ENCODE results near the gene CMTR1. TPM values are rescaled to one million over a fixed set of nuclear protein-coding genes. Genes with fewer than 3 reads are reported as not detected.

Gene CMTR1
- total and polyA plus RNA-seq, 12 donors = 13.1 to 37.0 (median 33.1) TPM

- ATAC-seq (peak; percentile 39 to 88 (median 75)), DNase-seq (peak in 1 of 2 donors; percentile 58)
- Histone ChIP-seq H3K4me3 (no peak overlapping the region), H3K36me3 (peaks cover 0 to 88% (median 29%) of the 10 kb centered on the region in 9 donors), H3K27ac (peak overlapping the region in 6 of 10 donors; percentile 4 to 58 (median 44)), H3K27me3 (no peaks in the 10 kb centered on the region), H3K9me3 (no peaks in the 10 kb centered on the region), H3K4me1 (peaks cover 0 to 45% (median 27%) of the 10 kb centered on the region in 9 donors)
- TF ChIP-seq, protein P1, sequence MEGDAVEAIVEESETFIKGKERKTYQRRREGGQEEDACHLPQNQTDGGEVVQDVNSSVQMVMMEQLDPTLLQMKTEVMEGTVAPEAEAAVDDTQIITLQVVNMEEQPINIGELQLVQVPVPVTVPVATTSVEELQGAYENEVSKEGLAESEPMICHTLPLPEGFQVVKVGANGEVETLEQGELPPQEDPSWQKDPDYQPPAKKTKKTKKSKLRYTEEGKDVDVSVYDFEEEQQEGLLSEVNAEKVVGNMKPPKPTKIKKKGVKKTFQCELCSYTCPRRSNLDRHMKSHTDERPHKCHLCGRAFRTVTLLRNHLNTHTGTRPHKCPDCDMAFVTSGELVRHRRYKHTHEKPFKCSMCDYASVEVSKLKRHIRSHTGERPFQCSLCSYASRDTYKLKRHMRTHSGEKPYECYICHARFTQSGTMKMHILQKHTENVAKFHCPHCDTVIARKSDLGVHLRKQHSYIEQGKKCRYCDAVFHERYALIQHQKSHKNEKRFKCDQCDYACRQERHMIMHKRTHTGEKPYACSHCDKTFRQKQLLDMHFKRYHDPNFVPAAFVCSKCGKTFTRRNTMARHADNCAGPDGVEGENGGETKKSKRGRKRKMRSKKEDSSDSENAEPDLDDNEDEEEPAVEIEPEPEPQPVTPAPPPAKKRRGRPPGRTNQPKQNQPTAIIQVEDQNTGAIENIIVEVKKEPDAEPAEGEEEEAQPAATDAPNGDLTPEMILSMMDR (IDR thresholded peaks at IDR 0.05) = no peak
- WGBS, 2 donors = 64 to 69% methylated on average over 15 of the region's 15 CpGs
- intact Hi-C loops (cut with DNase I) = loop anchor here in 8 of 10 donors (2.0 to 5.0 kb wide), 6 partner anchors 85 to 211 kb away; no protein-coding TSS in a partner anchor
These were observed 48.9 kb downstream of the CMTR1 start for GRCh38 chr6:37481711-37482605.

- Histone ChIP-seq H3K4me1 (peaks cover 0 to 45% (median 27%) of the 10 kb centered on the region in 9 donors), H3K4me3 (no peak overlapping the region), H3K9me3 (no peaks in the 10 kb centered on the region), H3K36me3 (peaks cover 0 to 80% (median 26%) of the 10 kb centered on the region in 9 donors), H3K27me3 (no peaks in the 10 kb centered on the region), H3K27ac (no peak overlapping the region)
- no peak for DNase-seq
- TF ChIP-seq, protein P1 (IDR thresholded peaks at IDR 0.05) = no peak
- no peak for ATAC-seq
- 85 to 86% methylated on average over 10 of the region's 10 CpGs for WGBS, 2 donors
- intact Hi-C loops (cut with DNase I) = loop anchor here in 8 of 10 donors (2.0 to 5.0 kb wide), 6 partner anchors 85 to 210 kb away; no protein-coding TSS in a partner anchor
These were observed 49.7 kb downstream of the CMTR1 start for GRCh38 chr6:37482606-37483251.

DNA sequence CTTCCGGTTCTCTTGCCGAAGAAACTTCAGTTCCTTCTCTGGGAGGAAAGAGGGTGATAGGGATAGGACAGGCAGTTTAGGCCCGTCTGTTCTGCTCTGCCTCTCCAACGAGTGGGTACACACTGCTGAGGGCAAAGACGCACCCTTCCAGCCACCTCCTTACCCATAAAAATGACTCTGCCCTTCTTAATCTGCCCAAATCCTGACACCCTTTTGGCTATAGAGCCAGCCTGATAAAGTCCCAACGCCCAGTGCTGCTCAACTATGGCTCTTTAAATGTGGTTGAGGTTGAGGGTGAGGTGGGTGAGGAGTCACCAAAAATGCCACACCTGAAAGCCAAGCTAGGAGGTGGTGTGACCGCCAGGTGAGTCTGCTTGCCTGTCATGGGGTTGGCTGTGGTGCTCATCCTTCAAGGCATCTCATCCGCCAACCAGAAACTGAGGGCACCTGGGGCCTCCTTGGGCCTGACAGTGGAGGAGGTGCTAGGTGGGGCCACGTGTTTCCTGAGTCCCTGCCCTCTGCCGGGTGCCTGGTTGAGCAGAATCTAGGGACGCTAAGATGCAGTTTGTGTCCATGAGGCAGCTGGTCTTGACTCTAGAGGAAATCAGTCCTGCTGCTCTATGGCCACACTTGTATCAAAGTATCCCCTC, 50.4 kb downstream of the CMTR1 start:
- Histone ChIP-seq H3K9me3 (no peaks in the 10 kb centered on the region), H3K27ac (no peak overlapping the region), H3K4me1 (peaks cover 0 to 45% (median 27%) of the 10 kb centered on the region in 9 donors), H3K27me3 (no peaks in the 10 kb centered on the region), H3K4me3 (no peak overlapping the region), H3K36me3 (peaks cover 0 to 77% (median 25%) of the 10 kb centered on the region in 9 donors)
- WGBS, 2 donors = 89 to 92% methylated on average over 11 of the region's 11 CpGs
- DNase-seq (no peak), ATAC-seq (no peak)
- intact Hi-C loops (cut with DNase I) = loop anchor here in 8 of 10 donors (2.0 to 5.0 kb wide), 6 partner anchors 84 to 209 kb away; no protein-coding TSS in a partner anchor
- TF ChIP-seq, protein P1 (IDR thresholded peaks at IDR 0.05) = no peak

Data from heart right ventricle (tissue), 16 donors.